Mononuclear cell (primary cell): ENCODE measurements around the gene AFG1L. TPM values are rescaled to one million over a fixed set of nuclear protein-coding genes. Genes with fewer than 3 reads are reported as not detected.
"Not testable (repeated sequence)": the region's sequence is repeated elsewhere in the genome, so short reads cannot be mapped to it uniquely, and the experiment has no call there.

Experiments used
- H3K27me3 ChIP-seq: 2 replicates; pipeline ENCODE4 v1.6.0; 2011; ENCODE audit warnings: low read length, control low read depth; ENCODE audit not compliant: insufficient read depth
- H3K4me1 ChIP-seq: 2 replicates; pipeline ENCODE4 v1.5.1; 2011; ENCODE audit warnings: mild to moderate bottlenecking, low read length, control low read depth; ENCODE audit not compliant: insufficient read depth
- H3K4me3 ChIP-seq: 2 replicates; pipeline ENCODE4 v1.5.1; 2011; ENCODE audit warnings: mild to moderate bottlenecking, low read length, moderate library complexity
- H3K9me3 ChIP-seq: 2 replicates; pipeline ENCODE4 v1.5.1; 2011; ENCODE audit warnings: low read depth, mild to moderate bottlenecking, control low read depth, low read length
- total RNA-seq: library from RNA; depleted of rRNA; stranded (reverse); fragments of >200 nt; gene quantifications from one replicate; pipeline ENCODE4 v1.2.3, GENCODE V29; 2012

Gene AFG1L
- total RNA-seq, 1 donor, result 3.0 TPM

- Histone ChIP-seq H3K4me3 (no peak overlapping the region), H3K4me1 (no peaks in the 10 kb centered on the region), H3K9me3 (no peaks in the 10 kb centered on the region), H3K27me3 (no peaks in the 10 kb centered on the region)
Observed at GRCh38 chr6:108309844-108310243, 15.0 kb downstream of the AFG1L start.

GRCh38 chr6:108312605-108313004, 17.8 kb downstream of the AFG1L start:
- Histone ChIP-seq H3K4me1 (no peaks in the 10 kb centered on the region), H3K27me3 (no peaks in the 10 kb centered on the region), H3K9me3 (no peaks in the 10 kb centered on the region), H3K4me3 (no peak overlapping the region)

GRCh38 chr6:108321253-108321747, 26.4 kb downstream of the AFG1L start:
- no peaks in the 10 kb centered on the region for H3K4me1 ChIP-seq
- H3K27me3 ChIP-seq, result no peaks in the 10 kb centered on the region
- H3K9me3 ChIP-seq, result no peaks in the 10 kb centered on the region
- H3K4me3 ChIP-seq, result no peak overlapping the region

- Histone ChIP-seq H3K27me3 (no peaks in the 10 kb centered on the region), H3K4me3 (no peak overlapping the region), H3K4me1 (no peaks in the 10 kb centered on the region), H3K9me3 (no peaks in the 10 kb centered on the region)
Observed at GRCh38 chr6:108322728-108323127, 27.9 kb downstream of the AFG1L start.

- Histone ChIP-seq H3K4me1 (no peaks in the 10 kb centered on the region), H3K4me3 (no peak overlapping the region), H3K9me3 (no peaks in the 10 kb centered on the region), H3K27me3 (no peaks in the 10 kb centered on the region)
Observed at GRCh38 chr6:108323710-108324466, 29.0 kb downstream of the AFG1L start.

- H3K4me3 ChIP-seq, H3K9me3 ChIP-seq, H3K4me1 ChIP-seq, H3K27me3 ChIP-seq: not testable (repeated sequence)
Observed at GRCh38 chr6:108330221-108330785, 35.4 kb downstream of the AFG1L start.

- no peak overlapping the region for H3K4me3 ChIP-seq
- no peaks in the 10 kb centered on the region for H3K4me1 ChIP-seq
- H3K9me3 ChIP-seq, result no peaks in the 10 kb centered on the region
- no peaks in the 10 kb centered on the region for H3K27me3 ChIP-seq
Observed at GRCh38 chr6:108330806-108331205, 36.0 kb downstream of the AFG1L start.

- no peaks in the 10 kb centered on the region for H3K27me3 ChIP-seq
- no peak overlapping the region for H3K4me3 ChIP-seq
- H3K9me3 ChIP-seq, result no peaks in the 10 kb centered on the region
- H3K4me1 ChIP-seq, result no peaks in the 10 kb centered on the region
Observed at GRCh38 chr6:108331982-108332381, 37.1 kb downstream of the AFG1L start.

- Histone ChIP-seq H3K27me3 (no peaks in the 10 kb centered on the region), H3K9me3 (no peaks in the 10 kb centered on the region), H3K4me3 (no peak overlapping the region), H3K4me1 (no peaks in the 10 kb centered on the region)
Observed at GRCh38 chr6:108336971-108337370, 42.1 kb downstream of the AFG1L start.

- H3K9me3 ChIP-seq, result no peaks in the 10 kb centered on the region
- H3K4me3 ChIP-seq, result no peak overlapping the region
- H3K27me3 ChIP-seq, result no peaks in the 10 kb centered on the region
- H3K4me1 ChIP-seq, result no peaks in the 10 kb centered on the region
Observed at GRCh38 chr6:108337721-108338120, 42.9 kb downstream of the AFG1L start.

- no peaks in the 10 kb centered on the region for H3K9me3 ChIP-seq
- H3K4me1 ChIP-seq, result no peaks in the 10 kb centered on the region
- no peak overlapping the region for H3K4me3 ChIP-seq
- no peaks in the 10 kb centered on the region for H3K27me3 ChIP-seq
Observed at GRCh38 chr6:108341372-108341771, 46.5 kb downstream of the AFG1L start.

GRCh38 chr6:108343894-108344293, 49.0 kb downstream of the AFG1L start:
- no peaks in the 10 kb centered on the region for H3K4me1 ChIP-seq
- H3K27me3 ChIP-seq, result no peaks in the 10 kb centered on the region
- H3K9me3 ChIP-seq, result no peaks in the 10 kb centered on the region
- no peak overlapping the region for H3K4me3 ChIP-seq

GRCh38 chr6:108348655-108349349, 53.9 kb downstream of the AFG1L start:
- Histone ChIP-seq H3K4me3 (no peak overlapping the region), H3K4me1 (peaks cover 8% of the 10 kb centered on the region), H3K9me3 (no peaks in the 10 kb centered on the region), H3K27me3 (no peaks in the 10 kb centered on the region)

- H3K4me3 ChIP-seq, result no peak overlapping the region
- H3K4me1 ChIP-seq, result peaks cover 8% of the 10 kb centered on the region
- H3K27me3 ChIP-seq, result no peaks in the 10 kb centered on the region
- no peaks in the 10 kb centered on the region for H3K9me3 ChIP-seq
Observed at GRCh38 chr6:108350528-108350927, 55.7 kb downstream of the AFG1L start.

GRCh38 chr6:108353853-108354252, 59.0 kb downstream of the AFG1L start:
- no peak overlapping the region for H3K4me3 ChIP-seq
- H3K27me3 ChIP-seq, result no peaks in the 10 kb centered on the region
- peaks cover 8% of the 10 kb centered on the region for H3K4me1 ChIP-seq
- no peaks in the 10 kb centered on the region for H3K9me3 ChIP-seq
